SH-SY5Y (cell line): ENCODE data around the gene UNC5CL.

ENCODE experiments used
- GATA2 ChIP-seq: IDR thresholded peaks from 2 replicates; pipeline ENCODE4 v1.6.1; 2011; ENCODE audit warnings: mild to moderate bottlenecking, low read depth, low read length
- GATA3 ChIP-seq: IDR thresholded peaks from 2 replicates; pipeline ENCODE4 v1.6.1; 2011; ENCODE audit warnings: low read depth, mild to moderate bottlenecking, low read length, moderate library complexity

GRCh38 chr6:41063884-41064285 is 24.9 kb upstream of the UNC5CL start:
- TF ChIP-seq GATA2 (no peak), GATA3 (no peak)
